ENCODE measurements around the gene CDA.

Gene CDA

DNA sequence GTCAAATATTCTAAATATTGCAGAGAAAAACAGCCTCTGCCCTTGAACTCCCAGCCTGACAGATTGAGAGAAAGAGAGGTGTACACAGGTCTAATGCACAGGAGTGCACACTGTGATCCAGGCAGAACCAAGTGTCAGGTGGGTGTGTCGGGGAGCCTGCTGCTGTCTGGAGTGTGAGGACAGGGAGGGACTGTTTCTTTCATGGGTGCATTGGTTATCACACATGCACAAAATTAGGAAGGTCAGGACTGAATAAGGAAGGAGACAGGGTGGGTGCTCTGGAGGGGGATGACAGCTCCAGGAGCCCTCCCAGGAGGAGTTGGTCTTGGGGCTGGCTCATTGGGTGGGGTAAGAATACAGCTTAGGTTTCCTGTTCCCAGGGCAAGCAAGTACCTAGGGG is 31.1 kb downstream of the CDA start:
- Mint-ChIP-seq H3K36me3 (ENCODE audit: low read depth) (no peaks in the 10 kb centered on the region), H3K9me3 (no peaks in the 10 kb centered on the region), H3K4me3 (no peak overlapping the region), H3K4me1 (peaks cover 11% of the 10 kb centered on the region), H3K27me3 (ENCODE audit: low read depth) (peaks cover 3% of the 10 kb centered on the region), H3K27ac (no peak overlapping the region)
- TF ChIP-seq, protein P1, sequence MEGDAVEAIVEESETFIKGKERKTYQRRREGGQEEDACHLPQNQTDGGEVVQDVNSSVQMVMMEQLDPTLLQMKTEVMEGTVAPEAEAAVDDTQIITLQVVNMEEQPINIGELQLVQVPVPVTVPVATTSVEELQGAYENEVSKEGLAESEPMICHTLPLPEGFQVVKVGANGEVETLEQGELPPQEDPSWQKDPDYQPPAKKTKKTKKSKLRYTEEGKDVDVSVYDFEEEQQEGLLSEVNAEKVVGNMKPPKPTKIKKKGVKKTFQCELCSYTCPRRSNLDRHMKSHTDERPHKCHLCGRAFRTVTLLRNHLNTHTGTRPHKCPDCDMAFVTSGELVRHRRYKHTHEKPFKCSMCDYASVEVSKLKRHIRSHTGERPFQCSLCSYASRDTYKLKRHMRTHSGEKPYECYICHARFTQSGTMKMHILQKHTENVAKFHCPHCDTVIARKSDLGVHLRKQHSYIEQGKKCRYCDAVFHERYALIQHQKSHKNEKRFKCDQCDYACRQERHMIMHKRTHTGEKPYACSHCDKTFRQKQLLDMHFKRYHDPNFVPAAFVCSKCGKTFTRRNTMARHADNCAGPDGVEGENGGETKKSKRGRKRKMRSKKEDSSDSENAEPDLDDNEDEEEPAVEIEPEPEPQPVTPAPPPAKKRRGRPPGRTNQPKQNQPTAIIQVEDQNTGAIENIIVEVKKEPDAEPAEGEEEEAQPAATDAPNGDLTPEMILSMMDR (IDR thresholded peaks at IDR 0.05; ENCODE audit: unreplicated experiment in 3 of 3): no peak

DNA sequence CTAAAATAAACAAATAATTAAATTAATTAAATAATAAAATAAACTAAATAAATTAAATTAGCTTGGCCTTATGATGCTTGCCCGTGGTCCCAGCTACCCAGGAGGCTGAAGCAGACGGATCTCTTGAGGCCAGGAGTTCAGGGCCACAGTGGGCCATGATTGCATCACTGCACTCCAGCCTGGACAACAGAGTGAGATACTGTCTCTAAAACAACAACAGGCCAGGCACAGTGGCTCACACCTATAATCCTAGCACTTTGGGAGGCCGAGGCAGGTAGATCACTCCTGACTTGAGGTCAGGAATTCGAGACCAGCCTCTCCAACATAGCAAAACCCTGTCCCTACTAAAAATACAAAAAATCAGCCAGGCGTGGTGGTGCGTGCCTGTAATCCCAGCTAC is 32.1 kb downstream of the CDA start:
- Mint-ChIP-seq H3K9me3 (no peaks in the 10 kb centered on the region), H3K4me3 (no peak overlapping the region), H3K36me3 (ENCODE audit: low read depth) (no peaks in the 10 kb centered on the region), H3K27me3 (ENCODE audit: low read depth) (peaks cover 4% of the 10 kb centered on the region), H3K27ac (no peak overlapping the region), H3K4me1 (peaks cover 9% of the 10 kb centered on the region)
- TF ChIP-seq, protein P1 (IDR thresholded peaks at IDR 0.05; ENCODE audit: unreplicated experiment in 3 of 3): no peak

DNA sequence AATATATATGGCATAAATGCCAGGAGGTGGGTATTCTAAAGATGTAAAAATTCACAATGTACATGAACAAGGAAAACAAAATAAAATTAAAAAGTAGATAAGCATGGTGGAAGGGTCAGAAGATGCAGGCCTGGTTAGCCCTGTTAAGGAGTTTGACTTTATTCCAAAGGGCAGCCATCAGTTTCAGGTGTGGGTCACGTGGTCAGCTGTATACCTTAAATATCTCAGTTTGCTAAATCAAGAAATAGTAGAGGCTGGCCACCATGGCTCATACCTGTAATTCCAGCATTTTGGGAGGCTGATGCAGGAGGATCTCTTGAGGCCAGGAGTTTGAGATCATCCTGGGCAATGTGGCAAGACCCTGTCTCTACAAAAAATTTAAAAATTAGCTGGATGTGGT is 35.8 kb downstream of the CDA start:
- peaks cover 4% of the 10 kb centered on the region for H3K27me3 Mint-ChIP-seq (ENCODE audit: low read depth)
- H3K36me3 Mint-ChIP-seq (ENCODE audit: low read depth): no peaks in the 10 kb centered on the region
- H3K27ac Mint-ChIP-seq: no peak overlapping the region
- TF ChIP-seq, protein P1 (IDR thresholded peaks at IDR 0.05; ENCODE audit: unreplicated experiment in 3 of 3): no peak
- H3K4me3 Mint-ChIP-seq: no peak overlapping the region
- peaks cover 6% of the 10 kb centered on the region for H3K4me1 Mint-ChIP-seq
- H3K9me3 Mint-ChIP-seq: no peaks in the 10 kb centered on the region

- TF ChIP-seq, protein P1 (IDR thresholded peaks at IDR 0.05; ENCODE audit: unreplicated experiment in 3 of 3): no peak
- Mint-ChIP-seq H3K4me1 (peaks cover 8% of the 10 kb centered on the region), H3K9me3 (no peaks in the 10 kb centered on the region), H3K27me3 (ENCODE audit: low read depth) (peaks cover 4% of the 10 kb centered on the region), H3K36me3 (ENCODE audit: low read depth) (no peaks in the 10 kb centered on the region), H3K27ac (no peak overlapping the region), H3K4me3 (no peak overlapping the region)
Observed at GRCh38 chr1:20625176-20626097, 36.5 kb downstream of the CDA start.

- H3K27ac Mint-ChIP-seq: no peak overlapping the region
- H3K4me3 Mint-ChIP-seq: no peak overlapping the region
- no peaks in the 10 kb centered on the region for H3K9me3 Mint-ChIP-seq
- H3K36me3 Mint-ChIP-seq (ENCODE audit: low read depth): no peaks in the 10 kb centered on the region
- peaks cover 15% of the 10 kb centered on the region for H3K4me1 Mint-ChIP-seq
- TF ChIP-seq, protein P1 (IDR thresholded peaks at IDR 0.05; ENCODE audit: unreplicated experiment in 3 of 3): no peak
- peaks cover 4% of the 10 kb centered on the region for H3K27me3 Mint-ChIP-seq (ENCODE audit: low read depth)
Observed at GRCh38 chr1:20626098-20626427, 37.2 kb downstream of the CDA start.

DNA sequence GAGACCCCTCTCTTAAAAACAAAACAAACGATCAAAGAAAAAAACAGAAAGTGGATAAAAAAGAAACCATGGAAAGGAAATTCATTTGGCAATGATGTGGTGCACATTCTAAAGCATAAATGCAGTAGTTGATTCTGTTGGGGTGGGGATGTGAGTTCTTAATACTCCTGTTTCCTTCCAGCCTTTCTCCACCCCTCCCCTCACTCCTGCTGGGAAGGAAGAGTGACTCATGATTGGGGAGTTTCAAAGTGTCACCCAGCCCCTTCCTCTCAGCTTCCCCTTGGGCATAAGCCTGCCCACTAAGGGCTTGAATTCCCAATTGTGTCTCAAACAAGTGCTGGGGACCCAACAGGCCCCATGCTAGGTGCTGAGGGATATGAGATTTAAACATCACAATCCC is 37.6 kb downstream of the CDA start:
- Mint-ChIP-seq H3K27ac (no peak overlapping the region), H3K36me3 (ENCODE audit: low read depth) (no peaks in the 10 kb centered on the region), H3K4me1 (peaks cover 16% of the 10 kb centered on the region), H3K27me3 (ENCODE audit: low read depth) (peaks cover 4% of the 10 kb centered on the region), H3K4me3 (no peak overlapping the region), H3K9me3 (no peaks in the 10 kb centered on the region)
- TF ChIP-seq, protein P1 (IDR thresholded peaks at IDR 0.05; ENCODE audit: unreplicated experiment in 3 of 3): no peak

Data from nephron (organoid).